Aorta (tissue), 5 donors: Measurements from ENCODE around the gene MACROD1. TPM values are rescaled to one million over a fixed set of nuclear protein-coding genes. Genes with fewer than 3 reads are reported as not detected.
A peak's percentile ranks its signal among the peaks of the same experiment; 100 is the strongest.

Source experiments
- ATAC-seq: fragments of 200-7000 bp; cut with Tn5 transposase; one replicate; pipeline ENCODE4 v1.9.1; 2022; ENCODE audit warnings: moderate library complexity; ENCODE audit not compliant: low FRiP score
- DNase-seq, 2 donors: peaks; one replicate each; pipeline ENCODE4 v3.0.0-alpha.2; 2020
- H3K27ac ChIP-seq, 2 donors: one replicate each; pipeline ENCODE4 v1.5.1; 2013; ENCODE audit warnings: low read length in 2 of 2, mild to moderate bottlenecking in 2 of 2, moderate library complexity in 2 of 2, control low read depth in 1 of 2, inconsistent platforms in 1 of 2, low read depth in 1 of 2
- H3K27me3 ChIP-seq, 2 donors: one replicate each; pipeline ENCODE4 v1.6.1; 2013; ENCODE audit warnings: control low read depth in 1 of 2, low read length in 1 of 2, mild to moderate bottlenecking in 1 of 2, moderate library complexity in 1 of 2; ENCODE audit not compliant: insufficient read depth in 2 of 2, control insufficient read depth in 1 of 2
- H3K36me3 ChIP-seq, 2 donors: one replicate each; pipeline ENCODE4 v1.6.1; 2013; ENCODE audit warnings: control low read depth in 1 of 2, low read length in 1 of 2, mild to moderate bottlenecking in 1 of 2; ENCODE audit not compliant: insufficient read depth in 2 of 2, control insufficient read depth in 1 of 2
- H3K4me1 ChIP-seq, 2 donors: one replicate each; pipeline ENCODE4 v1.6.1; 2013; ENCODE audit warnings: low read length in 2 of 2, control low read depth in 1 of 2, mild to moderate bottlenecking in 1 of 2, moderate library complexity in 1 of 2; ENCODE audit not compliant: insufficient read depth in 2 of 2, control insufficient read depth in 1 of 2
- H3K4me3 ChIP-seq, 2 donors: one replicate each; pipeline ENCODE4 v1.5.1; 2013; ENCODE audit warnings: low read length in 2 of 2, control low read depth in 1 of 2, mild to moderate bottlenecking in 1 of 2
- H3K9me3 ChIP-seq: one replicate; pipeline ENCODE4 v1.6.1; 2013; ENCODE audit warnings: mild to moderate bottlenecking, low read length; ENCODE audit not compliant: control insufficient read depth
- WGBS, 2 donors: extraction: QIAGEN DNeasy Blood & Tissue Kit; methylation state at CpG; one replicate each; pipeline ENCODE4 v1.1.7; 2013; 5-methylcytosine and 5-hydroxymethylcytosine counted together
- intact Hi-C, 2 donors: fragments of 100-400 bp; cut with DNase I; formaldehyde crosslinking; loops; one replicate each; pipeline versions ENCODE4 v1.14.2 to v1.15.0; 2022
- polyA plus RNA-seq, 2 donors: library from polyadenylated mRNA; stranded (reverse); fragments of 200-250 nt; gene quantifications; one replicate each; pipeline ENCODE4 v1.2.3, GENCODE V29; 2013
- total RNA-seq, 2 donors: library from RNA; stranded (reverse); fragmentation: NEBNext Ultra II Directional; extraction: Animal tissue kit (Norgen Biotek cat#: 25700); gene quantifications; one replicate each; pipeline ENCODE4 v1.2.1, GENCODE V29; 2021
- donor health status: healthy with polysubstance abuse.
- donor health status: Bipolar disorder and iron deficiency.
- donor health status: DM: no; HTN: no; CAD: no.
- donor health status: DM: no; HTN: no; CAD: no.
- donor health status: DM: yes; HTN: yes; CAD: no.

The MACROD1 gene
- total and polyA plus RNA-seq, 4 donors, result 12.7 to 125 (median 65.2) TPM

DNA sequence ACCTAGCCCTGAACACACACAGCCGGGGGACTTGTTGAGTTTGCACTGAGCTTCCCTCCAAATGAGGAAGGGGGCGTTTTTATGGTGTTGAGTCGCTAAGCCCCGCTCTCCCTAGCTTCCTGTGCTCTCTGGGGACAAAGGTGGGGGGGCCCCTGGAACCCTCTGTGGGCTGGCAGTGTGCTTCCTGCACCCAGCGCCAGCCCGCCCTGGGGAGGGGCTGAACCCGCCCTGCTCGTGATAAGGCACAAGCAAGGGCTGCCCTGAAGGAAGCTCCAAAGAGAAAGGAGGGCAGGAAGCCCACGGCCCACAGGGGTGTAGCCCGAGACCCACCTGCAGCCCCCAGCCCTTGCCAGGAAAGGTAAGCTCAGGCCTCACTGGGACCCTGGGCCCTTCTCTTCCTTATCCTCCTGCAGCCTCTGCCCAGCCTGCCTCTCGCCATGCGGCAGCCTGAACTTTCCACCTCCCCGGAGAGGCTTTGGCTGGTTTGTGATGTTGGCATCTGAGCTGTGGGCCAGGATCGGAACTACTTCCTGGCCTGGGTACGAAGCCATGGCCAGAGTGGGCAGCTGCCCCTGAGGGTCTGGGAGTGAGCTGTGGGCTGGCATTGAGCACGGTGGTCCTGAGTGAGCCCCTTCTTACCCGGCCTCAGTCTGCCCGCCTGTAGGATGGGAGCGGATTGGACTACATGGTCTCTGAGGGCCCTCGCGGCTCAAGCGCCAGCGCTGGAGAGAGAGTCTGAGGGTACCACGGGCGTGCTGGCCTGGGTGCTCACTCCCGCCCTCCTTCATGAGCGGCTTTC lies 40.7 kb upstream of the MACROD1 start, which contains the start of gene FERMT3:
Gene FERMT3 (plus strand): TSS at position 265 of the 799 bp plus-strand sequence. CDS start 644 bp downstream, outside the sequence.
- Histone ChIP-seq H3K36me3 (peaks cover 0 to 7% of the 10 kb centered on the region in 2 donors), H3K9me3 (no peaks in the 10 kb centered on the region), H3K27ac (peak within 1 kb of the TSS in 1 of 2 donors; percentile 3), H3K4me1 (no peaks in the 10 kb centered on the region), H3K27me3 (no peaks in the 10 kb centered on the region), H3K4me3 (no peak within 1 kb of the TSS)
- ATAC-seq, result peak; percentile 27
- intact Hi-C loops, result no loop called here
- peak in 1 of 2 donors; percentile 88 for DNase-seq
- WGBS, 2 donors, result 71 to 77% methylated on average over 26 to 27 of the region's 27 CpGs

DNA sequence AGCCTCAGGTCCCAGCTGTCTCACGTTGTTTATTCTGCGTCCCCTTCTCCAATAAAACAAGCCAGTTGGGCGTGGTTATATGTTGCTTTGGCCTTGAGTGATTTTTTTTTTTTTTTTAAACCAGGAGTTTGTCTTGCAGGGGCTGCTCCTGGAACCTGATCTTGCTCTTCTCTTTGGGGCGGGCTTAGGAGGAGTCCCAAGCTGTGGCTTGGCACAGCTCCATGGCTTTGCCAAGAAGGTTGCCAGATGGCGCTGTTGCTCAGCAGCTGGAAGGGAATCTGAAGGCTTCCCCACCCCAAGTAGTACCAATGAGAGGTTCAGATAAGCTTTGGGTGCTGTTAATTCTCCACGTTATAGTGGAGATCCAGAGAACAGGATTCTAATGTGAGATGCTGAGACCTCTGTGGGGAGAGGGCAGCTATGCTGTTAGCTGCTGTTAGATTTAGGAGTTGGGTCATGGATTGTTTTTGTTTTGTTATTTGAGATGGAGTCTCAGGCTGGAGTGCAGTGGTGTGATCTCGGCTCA lies 38.6 kb upstream of the MACROD1 start:
- H3K27ac ChIP-seq, result no peak overlapping the region
- peaks cover 4 to 8% of the 10 kb centered on the region in 2 donors for H3K36me3 ChIP-seq
- 35 to 37% methylated on average over 7 of the region's 7 CpGs for WGBS, 2 donors
- peak; percentile 92 to 94 for DNase-seq
- H3K9me3 ChIP-seq, result no peaks in the 10 kb centered on the region
- ATAC-seq, result peak; percentile 74
- intact Hi-C loops, result loop anchor here (2.0 to 5.0 kb wide), 2 partner anchors 96 to 98 kb away; partner anchors contain the start of gene CATSPERZ (in 2 of the 2)
- H3K27me3 ChIP-seq, result no peaks in the 10 kb centered on the region
- no peaks in the 10 kb centered on the region for H3K4me1 ChIP-seq
- H3K4me3 ChIP-seq, result no peak overlapping the region

DNA sequence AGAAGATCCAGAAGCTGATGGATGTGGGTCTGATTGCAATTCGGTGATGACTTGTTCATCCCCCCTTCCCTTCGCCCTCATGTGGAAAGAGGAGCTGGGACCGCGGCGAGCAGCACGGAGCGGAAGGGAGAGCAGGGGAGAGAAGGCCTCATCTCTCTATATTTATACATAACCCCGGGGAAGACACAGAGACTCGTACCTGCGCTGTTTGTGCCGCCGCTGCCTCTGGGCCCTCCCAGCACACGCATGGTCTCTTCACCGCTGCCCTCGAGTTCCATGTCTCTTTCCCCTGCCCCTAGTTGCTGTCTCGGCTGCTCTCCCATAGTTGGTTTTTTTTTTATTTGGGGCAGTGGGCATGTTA lies 38.1 kb upstream of the MACROD1 start:
- Histone ChIP-seq H3K27me3 (no peaks in the 10 kb centered on the region), H3K4me3 (no peak overlapping the region), H3K27ac (no peak overlapping the region), H3K4me1 (no peaks in the 10 kb centered on the region), H3K9me3 (no peaks in the 10 kb centered on the region), H3K36me3 (peaks cover 4 to 8% of the 10 kb centered on the region in 2 donors)
- WGBS, 2 donors, result 79 to 85% methylated on average over 15 to 16 of the region's 16 CpGs
- DNase-seq (no peak), ATAC-seq (no peak)
- intact Hi-C loops, result loop anchor here (2.0 to 5.0 kb wide), 2 partner anchors 97 to 98 kb away; partner anchors contain the start of gene CATSPERZ (in 2 of the 2)

DNA sequence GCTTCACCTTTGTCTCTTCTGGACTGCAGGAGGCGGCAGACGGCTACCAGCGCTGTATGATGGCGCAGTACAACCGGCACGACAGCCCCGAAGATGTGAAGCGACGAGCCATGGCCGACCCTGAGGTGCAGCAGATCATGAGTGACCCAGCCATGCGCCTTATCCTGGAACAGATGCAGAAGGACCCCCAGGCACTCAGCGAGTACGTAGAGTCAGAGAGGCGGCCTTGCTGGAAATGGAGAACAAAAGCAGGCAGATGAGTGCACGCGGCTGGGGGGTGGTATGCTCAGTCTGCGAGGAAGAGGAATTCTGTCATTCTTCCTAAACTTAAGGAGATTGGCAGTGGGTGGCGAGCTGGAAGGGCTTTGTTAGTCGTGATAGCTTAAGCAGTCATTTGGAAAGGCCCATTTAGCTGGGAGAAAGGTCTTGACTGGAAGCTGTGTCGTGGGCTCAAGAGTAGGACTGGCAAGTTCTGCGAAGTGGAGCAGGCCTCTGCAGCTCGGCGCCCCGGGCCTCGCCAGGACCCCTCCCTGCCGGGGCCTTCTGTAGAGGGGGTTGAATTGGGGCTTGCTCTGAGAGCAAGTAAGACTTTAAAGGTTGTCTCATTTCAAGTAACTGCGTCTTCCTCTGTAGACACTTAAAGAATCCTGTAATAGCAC lies 37.6 kb upstream of the MACROD1 start:
- Histone ChIP-seq H3K36me3 (peaks cover 4 to 8% of the 10 kb centered on the region in 2 donors), H3K4me3 (no peak overlapping the region), H3K27me3 (no peaks in the 10 kb centered on the region), H3K9me3 (no peaks in the 10 kb centered on the region), H3K4me1 (no peaks in the 10 kb centered on the region), H3K27ac (no peak overlapping the region)
- no peak for ATAC-seq
- no peak for DNase-seq
- intact Hi-C loops, result loop anchor here (2.0 to 5.0 kb wide), 2 partner anchors 97 to 99 kb away; partner anchors contain the start of gene CATSPERZ (in 2 of the 2)
- 89 to 91% methylated on average over 27 of the region's 27 CpGs for WGBS, 2 donors

DNA sequence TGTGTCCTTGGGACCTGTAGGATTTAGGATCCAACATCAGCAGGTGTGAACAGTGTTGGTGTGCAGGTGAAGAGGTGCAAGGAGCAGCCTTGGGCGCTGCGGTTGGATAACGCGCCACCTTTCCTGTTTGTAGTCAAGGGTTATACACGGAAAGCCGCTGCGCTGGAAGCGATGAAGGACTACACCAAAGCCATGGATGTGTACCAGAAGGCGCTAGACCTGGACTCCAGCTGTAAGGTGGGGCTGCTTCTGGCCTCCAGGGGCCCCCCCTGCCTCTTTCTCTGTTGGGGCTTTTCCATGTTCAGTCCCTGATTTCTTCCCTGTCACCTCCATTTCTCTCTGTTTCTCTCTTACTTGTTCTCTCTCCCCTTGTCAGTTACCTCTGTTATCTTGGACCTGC lies 37.1 kb upstream of the MACROD1 start:
- 95 to 99% methylated on average over 7 to 9 of the region's 9 CpGs for WGBS, 2 donors
- intact Hi-C loops, result loop anchor here in 1 of 2 donors (5.0 kb wide), 1 partner anchor 99 kb away; the partner anchor contains the start of gene CATSPERZ
- H3K27ac ChIP-seq, result no peak overlapping the region
- H3K36me3 ChIP-seq, result peaks cover 8 to 10% of the 10 kb centered on the region in 2 donors
- ATAC-seq (no peak), DNase-seq (no peak)
- H3K27me3 ChIP-seq, result no peaks in the 10 kb centered on the region
- H3K4me3 ChIP-seq, result no peak overlapping the region
- no peaks in the 10 kb centered on the region for H3K9me3 ChIP-seq
- H3K4me1 ChIP-seq, result no peaks in the 10 kb centered on the region

DNA sequence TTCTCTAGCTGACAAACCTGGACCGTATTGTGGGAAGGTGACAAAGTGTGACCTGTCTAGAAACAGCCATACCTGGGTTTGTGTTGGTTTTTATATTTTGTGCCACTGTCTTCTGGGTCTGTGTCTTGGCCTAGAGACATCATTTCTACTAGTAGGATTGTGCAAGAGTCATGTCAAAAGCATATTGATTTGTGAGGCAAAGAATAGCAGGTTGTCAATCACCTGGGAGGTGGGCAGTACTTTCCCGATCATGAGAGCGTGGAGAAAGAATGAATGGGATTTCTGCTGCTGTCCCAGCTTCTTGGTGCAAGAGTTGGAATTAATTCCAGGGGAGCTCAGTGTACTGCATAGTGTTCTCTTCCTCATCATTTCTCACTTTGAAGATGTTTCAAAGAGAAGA lies 35.6 kb upstream of the MACROD1 start:
- no peaks in the 10 kb centered on the region for H3K9me3 ChIP-seq
- no peaks in the 10 kb centered on the region for H3K27me3 ChIP-seq
- no peak overlapping the region for H3K27ac ChIP-seq
- no peak overlapping the region for H3K4me3 ChIP-seq
- DNase-seq, result no peak
- 70 to 73% methylated on average over 3 of the region's 3 CpGs for WGBS, 2 donors
- ATAC-seq, result no peak
- no peaks in the 10 kb centered on the region for H3K4me1 ChIP-seq
- intact Hi-C loops, result loop anchor here in 1 of 2 donors (5.0 kb wide), 1 partner anchor 101 kb away; the partner anchor contains the start of gene CATSPERZ
- peaks cover 10 to 17% of the 10 kb centered on the region in 2 donors for H3K36me3 ChIP-seq

DNA sequence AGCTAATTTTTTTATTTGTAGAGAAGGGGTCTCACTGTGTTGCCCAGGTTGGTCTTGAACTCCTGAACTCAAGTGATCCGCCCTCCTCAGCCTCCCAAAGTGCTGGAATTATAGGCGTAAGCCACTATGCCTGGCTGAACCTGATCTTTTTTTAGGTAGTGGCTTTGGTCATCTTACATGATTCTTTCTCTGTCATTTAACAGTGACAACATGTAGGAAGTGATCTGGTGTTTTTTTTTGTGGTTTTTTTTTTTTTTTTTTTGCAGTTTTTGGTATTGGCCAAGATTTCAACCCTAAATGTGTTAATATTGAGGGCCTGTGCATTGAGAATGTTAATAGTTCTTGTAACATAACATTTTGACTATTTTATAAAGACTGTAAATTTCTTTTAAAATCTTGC lies 32.6 kb upstream of the MACROD1 start:
- Histone ChIP-seq H3K27me3 (no peaks in the 10 kb centered on the region), H3K9me3 (no peaks in the 10 kb centered on the region), H3K36me3 (peaks cover 13 to 23% of the 10 kb centered on the region in 2 donors), H3K4me3 (no peak overlapping the region), H3K27ac (no peak overlapping the region), H3K4me1 (no peaks in the 10 kb centered on the region)
- intact Hi-C loops, result no loop called here
- WGBS, 2 donors, result 95 to 96% methylated on average over 2 of the region's 2 CpGs
- no peak for DNase-seq
- no peak for ATAC-seq

DNA sequence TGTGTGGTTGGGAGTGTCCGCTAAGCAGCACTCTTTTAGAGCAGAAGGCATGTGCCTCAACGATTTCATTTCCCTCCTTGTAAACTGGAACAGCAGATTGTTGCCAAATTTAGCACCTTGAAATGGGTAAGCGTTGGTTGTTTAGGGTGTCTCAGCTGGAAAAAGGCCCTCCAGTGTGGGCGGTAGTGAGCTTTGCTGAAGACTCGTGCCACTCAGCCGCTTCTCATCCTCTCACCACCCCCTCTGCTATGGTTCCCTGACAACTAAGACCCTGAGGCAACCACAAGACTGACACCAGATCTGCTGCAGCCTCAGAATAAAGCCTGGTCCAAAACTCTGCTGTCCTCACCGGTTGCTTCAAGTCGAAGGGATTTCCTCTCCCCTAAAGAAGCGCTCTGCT lies 30.7 kb upstream of the MACROD1 start:
- WGBS, 2 donors, result 79 to 83% methylated on average over 9 of the region's 9 CpGs
- Histone ChIP-seq H3K27ac (no peak overlapping the region), H3K4me3 (no peak overlapping the region), H3K4me1 (no peaks in the 10 kb centered on the region), H3K9me3 (no peaks in the 10 kb centered on the region), H3K27me3 (no peaks in the 10 kb centered on the region), H3K36me3 (peaks cover 13 to 20% of the 10 kb centered on the region in 2 donors)
- intact Hi-C loops, result no loop called here
- ATAC-seq (no peak), DNase-seq (no peak)
